HG03558 (cell line): ENCODE measurements around the gene TMEM250.

Experiments
- ATAC-seq: cut with Tn5 transposase; IDR thresholded peaks from one replicate; pipeline ENCODE4 v1.9.1; 2021; ENCODE audit warnings: moderate number of reproducible peaks; ENCODE audit not compliant: unreplicated experiment; ENCODE audit errors: extremely low read depth

The TMEM250 gene

GRCh38 chr9:136147890-136148714 is 29.4 kb upstream of the TMEM250 start:
- ATAC-seq, result no peak

- no peak for ATAC-seq
These were observed 28.6 kb upstream of the TMEM250 start for GRCh38 chr9:136147038-136147889.

- ATAC-seq, result no peak
These were observed 27.7 kb upstream of the TMEM250 start for GRCh38 chr9:136146126-136147037.

- ATAC-seq, result no peak
These were observed 26.9 kb upstream of the TMEM250 start for GRCh38 chr9:136145580-136145979.

- ATAC-seq, result no peak
These were observed 25.8 kb upstream of the TMEM250 start for GRCh38 chr9:136144450-136144849.

- no peak for ATAC-seq
These were observed 24.7 kb upstream of the TMEM250 start for GRCh38 chr9:136143215-136144001.

GRCh38 chr9:136142859-136143214 is 24.2 kb upstream of the TMEM250 start:
- no peak for ATAC-seq

- no peak for ATAC-seq
These were observed 23.7 kb upstream of the TMEM250 start for GRCh38 chr9:136142414-136142796.

- no peak for ATAC-seq
These were observed 23.2 kb upstream of the TMEM250 start for GRCh38 chr9:136141682-136142413.

GRCh38 chr9:136140966-136141365 is 22.3 kb upstream of the TMEM250 start:
- no peak for ATAC-seq

GRCh38 chr9:136140046-136140445 is 21.4 kb upstream of the TMEM250 start:
- ATAC-seq, result no peak

- ATAC-seq, result no peak
These were observed 19.9 kb upstream of the TMEM250 start for GRCh38 chr9:136138566-136138965.

GRCh38 chr9:136137321-136138265 is 18.9 kb upstream of the TMEM250 start:
- ATAC-seq, result no peak

- ATAC-seq, result no peak
These were observed 17.7 kb upstream of the TMEM250 start for GRCh38 chr9:136136127-136136925.

- ATAC-seq, result no peak
These were observed 16.9 kb upstream of the TMEM250 start for GRCh38 chr9:136135326-136136126.

GRCh38 chr9:136133959-136134484 is 15.3 kb upstream of the TMEM250 start:
- no peak for ATAC-seq
